K562 (cell line): ENCODE measurements around the gene SLC24A4. TPM values are rescaled to one million over a fixed set of nuclear protein-coding genes. Genes with fewer than 3 reads are reported as not detected.

Source experiments
- ATAC-seq: fragments of 200-7000 bp; cut with Tn5 transposase; 3 replicates; pipeline ENCODE4 v1.9.1; 2020; ENCODE audit warnings: moderate library complexity
- BruUV-seq: library from RNA; stranded (reverse); fragments of 400-500 nt; replicated peaks from 2 replicates; lab custom pipeline; 2021; lab: Mats Ljungman, UMichigan
- CTCF ChIA-PET: fragments of 300-600 bp; formaldehyde crosslinking; extraction: SDS; loops from one replicate; lab custom pipeline; 2021; ENCODE audit warnings: low intra/inter-chr PET ratio; lab: Yijun Ruan, JAX
- POLR2A ChIA-PET: fragments of 300-600, 350-650 bp; sonication (Branson Sonifier 250); formaldehyde crosslinking; extraction: SDS; loops from one replicate; lab custom pipeline; 2021; ENCODE audit warnings: antibody characterized with exemption, inconsistent platforms; lab: Yijun Ruan, JAX
- DNase-seq, 4 experiments: peaks; one replicate each; pipeline versions ENCODE4 v3.0.0 to v3.0.0-alpha.2; 2011 to 2018; ENCODE audit warnings: low spot score in 3 of 4, mixed read lengths in 3 of 4; ENCODE audit errors: extremely low read depth in 1 of 4
- FAIRE-seq: peaks from 2 replicates; lab custom pipeline; 2011; peaks lifted over from hg19 to GRCh38; lab: Jason Lieb, UNC
- H2AFZ ChIP-seq: 2 replicates; pipeline ENCODE4 v1.6.0; 2011; ENCODE audit warnings: low read depth, low read length, control low read depth, inconsistent platforms
- H3K27ac ChIP-seq: fragments of 200-600 bp; 3 replicates; pipeline ENCODE4 v1.8.0; 2011; ENCODE audit warnings: low read depth, mild to moderate bottlenecking, control low read depth, inconsistent platforms, low read length, moderate library complexity, mixed read lengths; ENCODE audit errors: extremely low read depth
- H3K27me3 ChIP-seq, 2 experiments: fragments of 300-600 bp in 1 of 2; 2 replicates in 1 of 2; 3 replicates in 1 of 2; pipeline versions ENCODE4 v1.6.0 to v1.8.0; 2011; ENCODE audit warnings: inconsistent platforms in 2 of 2, low read length in 2 of 2, mild to moderate bottlenecking in 1 of 2, mixed read lengths in 1 of 2, moderate library complexity in 1 of 2; ENCODE audit not compliant: control insufficient read depth in 2 of 2, insufficient read depth in 2 of 2
- H3K36me3 ChIP-seq: fragments of 300-600 bp; 3 replicates; pipeline ENCODE4 v1.8.0; 2011; ENCODE audit warnings: mild to moderate bottlenecking, low read length, inconsistent platforms; ENCODE audit not compliant: control insufficient read depth, insufficient read depth
- H3K4me1 ChIP-seq, 2 experiments: fragments of 200-600 bp in 1 of 2; replicated peaks in 1 of 2; 2 replicates in 1 of 2; 3 replicates in 1 of 2; pipeline versions ENCODE4 v1.5.1 to v1.8.0; 2011; ENCODE audit warnings: inconsistent platforms in 2 of 2, low read length in 2 of 2, mild to moderate bottlenecking in 1 of 2, mixed read lengths in 1 of 2, moderate library complexity in 1 of 2; ENCODE audit not compliant: control insufficient read depth in 2 of 2, insufficient read depth in 2 of 2
- H3K4me2 ChIP-seq: 2 replicates; pipeline ENCODE4 v1.6.1; 2011; ENCODE audit warnings: low read length, control low read depth, inconsistent platforms, mixed read lengths; ENCODE audit not compliant: insufficient read depth
- H3K4me3 ChIP-seq: fragments of 200-600 bp; sonication (generic), shearing (Covaris generic); 2 replicates; pipeline ENCODE4 v1.5.1; 2016; ENCODE audit warnings: control low read depth, inconsistent platforms
- H3K79me2 ChIP-seq: fragments of 200-600 bp; 3 replicates; pipeline ENCODE4 v1.8.0; 2011; ENCODE audit warnings: low read length, inconsistent platforms; ENCODE audit not compliant: control insufficient read depth, insufficient read depth
- H3K9ac ChIP-seq, 2 experiments: 2 replicates each; pipeline versions ENCODE4 v1.6.0 to v1.6.1; 2011; ENCODE audit warnings: low read depth in 2 of 2, low read length in 2 of 2, control low read depth in 1 of 2, inconsistent platforms in 1 of 2, mild to moderate bottlenecking in 1 of 2, mixed read lengths in 1 of 2; ENCODE audit not compliant: insufficient read depth in 1 of 2
- H3K9me1 ChIP-seq: one replicate; pipeline ENCODE4 v1.6.0; 2011; ENCODE audit warnings: inconsistent platforms, mild to moderate bottlenecking, low read length, moderate library complexity; ENCODE audit not compliant: control insufficient read depth, insufficient read depth
- H3K9me3 ChIP-seq: replicated peaks from 2 replicates; pipeline ENCODE4 v1.5.1; 2011; ENCODE audit warnings: low read depth, low read length, inconsistent platforms; ENCODE audit not compliant: control insufficient read depth, insufficient read depth
- H4K20me1 ChIP-seq: replicated peaks from 2 replicates; pipeline ENCODE4 v1.6.1; 2011; ENCODE audit warnings: low read length, inconsistent platforms, mixed read lengths; ENCODE audit not compliant: control insufficient read depth, insufficient read depth
- CCNT2 ChIP-seq: IDR thresholded peaks from 2 replicates; pipeline ENCODE4 v1.6.1; 2011; ENCODE audit warnings: borderline replicate concordance, low read depth, mild to moderate bottlenecking, moderate library complexity, mixed read lengths, low read length; ENCODE audit not compliant: insufficient read length; ENCODE audit errors: extremely low read depth
- E2F5 ChIP-seq: sonication (generic); formaldehyde crosslinking; IDR thresholded peaks from 2 replicates; pipeline ENCODE4 v1.8.0; 2022; ENCODE audit warnings: mild to moderate bottlenecking, missing genetic modification reagents
- HMGXB4 ChIP-seq: sonication (generic); formaldehyde crosslinking; IDR thresholded peaks from 2 replicates; pipeline ENCODE4 v1.8.1; 2023; ENCODE audit warnings: mild to moderate bottlenecking, missing genetic modification reagents
- HNRNPL ChIP-seq: fragments of 200-400 bp; formaldehyde crosslinking; IDR thresholded peaks from 2 replicates; pipeline ENCODE4 v1.6.1; 2017; ENCODE audit warnings: low read depth, mild to moderate bottlenecking, low read length
- ILK ChIP-seq: fragments of 450-650 bp; IDR thresholded peaks from 2 replicates; pipeline ENCODE4 v1.6.1; 2016; ENCODE audit warnings: missing genetic modification characterization, low read depth, mild to moderate bottlenecking, missing compliant biosample characterization, moderate library complexity, borderline replicate concordance
- KDM2B ChIP-seq: fragments of 250-450 bp; sonication (Bioruptor Pico); IDR thresholded peaks from 2 replicates; pipeline ENCODE4 v1.8.0; 2021; ENCODE audit warnings: mild to moderate bottlenecking, moderate library complexity
- NBN ChIP-seq: fragments of 450-650 bp; IDR thresholded peaks from 2 replicates; pipeline ENCODE4 v1.6.1; 2016; ENCODE audit warnings: low read depth, mild to moderate bottlenecking
- RUNX1 ChIP-seq: sonication (generic); IDR thresholded peaks from 2 replicates; pipeline ENCODE4 v1.6.1; 2016; ENCODE audit warnings: antibody characterized with exemption, low read depth
- ZZZ3 ChIP-seq: fragments of 450-650 bp; IDR thresholded peaks from 2 replicates; pipeline ENCODE4 v1.6.1; 2016; ENCODE audit warnings: antibody characterized with exemption, mild to moderate bottlenecking, moderate library complexity
- WGBS: fragments of 100-300 bp; shearing (Covaris generic); methylation state at CpG from one replicate; pipeline ENCODE4 v1.1.6; 2016; ENCODE audit warnings: low coverage, mixed read lengths; ENCODE audit not compliant: insufficient coverage; ENCODE audit errors: missing lambda C conversion rate; 5-methylcytosine and 5-hydroxymethylcytosine counted together
- in situ Hi-C: fragments of 300-500 bp; cut with MboI; formaldehyde crosslinking; loops from 4 replicates; pipeline ENCODE4 v1.15.0; 2018; ENCODE audit warnings: inconsistent platforms, mixed read lengths
- intact Hi-C: fragments of 100-400 bp; cut with micrococcal nuclease; formaldehyde crosslinking; loops from 2 replicates; pipeline ENCODE4 v1.14.2; 2022
- polyA plus RNA-seq, 8 experiments: library from polyadenylated mRNA; depleted of rRNA in 4 of 8; stranded (reverse) in 5 of 8; unstranded in 3 of 8; fragments of >200 nt; fragmentation: Nextera tagmentation in 2 of 8; fragmentation: Illumina TruSeq in 1 of 8; extraction: Ambion mirVana in 2 of 8; extraction: Trizol in 1 of 8; gene quantifications; 2 replicates each; pipeline versions ENCODE4 v1.2.1 to v1.2.3, GENCODE V29; 2011 to 2014; ENCODE audit warnings: inconsistent platforms in 1 of 8, missing spikeins in 1 of 8
- total RNA-seq, 7 experiments: library from RNA; depleted of rRNA in 6 of 7; stranded (reverse); fragments of >200 nt in 6 of 7; fragmentation: Illumina TruSeq in 2 of 7; extraction: Trizol in 2 of 7; gene quantifications; 2 replicates each; pipeline versions ENCODE4 v1.2.1 to v1.2.3, GENCODE V29; 2011 to 2021; ENCODE audit warnings: low replicate concordance in 1 of 7
- TF ChIP-seq, protein P1 (sequence below): IDR thresholded peaks from 2 replicates; pipeline ENCODE4 v1.6.1; 2012; ENCODE audit warnings: low read depth, low read length, improper control_type of control experiment, borderline replicate concordance
- TF ChIP-seq, protein P2 (sequence below): fragments of 250-450 bp; sonication (Bioruptor Pico); IDR thresholded peaks from 2 replicates; pipeline ENCODE4 v1.9.0; 2021; ENCODE audit warnings: mild to moderate bottlenecking
- TF ChIP-seq, protein P3 (sequence below): sonication (generic); formaldehyde crosslinking; IDR thresholded peaks from 2 replicates; pipeline ENCODE4 v1.8.0; 2022; ENCODE audit warnings: mild to moderate bottlenecking, missing genetic modification reagents, borderline replicate concordance

SLC24A4 gene
- total and polyA plus RNA-seq, 9 of the 15 experiments (the other 6 are each of a cell fraction or from before 2014, with no cell fraction given): not detected

GRCh38 chr14:92314182-92314581 is 8.8 kb upstream of the SLC24A4 start:
- Histone ChIP-seq H3K9me1 (no peaks in the 10 kb centered on the region), H2AFZ (no peak overlapping the region), H3K27ac (no peak overlapping the region), H4K20me1 (no peaks in the 10 kb centered on the region), H3K4me2 (no peak overlapping the region), H3K9ac (no peak overlapping the region), H3K4me1 (no peaks in the 10 kb centered on the region), H3K27me3 (peaks cover 0 to 8% of the 10 kb centered on the region in 2 experiments; a peak in 1 of 5 replicates), H3K4me3 (no peak overlapping the region), H3K36me3 (no peaks in the 10 kb centered on the region), H3K79me2 (no peaks in the 10 kb centered on the region), H3K9me3 (no peaks in the 10 kb centered on the region)
- BruUV-seq: no TSS peak
- ChIA-PET CTCF (no interaction called here), POLR2A (no interaction called here)
- TF ChIP-seq, protein P1, sequence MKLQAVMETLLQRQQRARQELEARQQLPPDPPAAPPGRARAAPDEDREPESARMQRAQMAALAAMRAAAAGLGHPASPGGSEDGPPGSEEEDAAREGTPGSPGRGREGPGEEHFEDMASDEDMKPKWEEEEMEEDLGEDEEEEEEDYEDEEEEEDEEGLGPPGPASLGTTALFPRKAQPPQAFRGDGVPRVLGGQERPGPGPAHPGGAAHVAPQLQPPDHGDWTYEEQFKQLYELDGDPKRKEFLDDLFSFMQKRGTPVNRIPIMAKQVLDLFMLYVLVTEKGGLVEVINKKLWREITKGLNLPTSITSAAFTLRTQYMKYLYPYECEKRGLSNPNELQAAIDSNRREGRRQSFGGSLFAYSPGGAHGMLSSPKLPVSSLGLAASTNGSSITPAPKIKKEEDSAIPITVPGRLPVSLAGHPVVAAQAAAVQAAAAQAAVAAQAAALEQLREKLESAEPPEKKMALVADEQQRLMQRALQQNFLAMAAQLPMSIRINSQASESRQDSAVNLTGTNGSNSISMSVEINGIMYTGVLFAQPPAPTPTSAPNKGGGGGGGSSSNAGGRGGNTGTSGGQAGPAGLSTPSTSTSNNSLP: no peak
- TF ChIP-seq CCNT2: no peak
- no peak for TF ChIP-seq HNRNPL
- no peak for TF ChIP-seq RUNX1
- TF ChIP-seq E2F5 (CRISPR knock-in tag): no peak
- TF ChIP-seq, protein P2, sequence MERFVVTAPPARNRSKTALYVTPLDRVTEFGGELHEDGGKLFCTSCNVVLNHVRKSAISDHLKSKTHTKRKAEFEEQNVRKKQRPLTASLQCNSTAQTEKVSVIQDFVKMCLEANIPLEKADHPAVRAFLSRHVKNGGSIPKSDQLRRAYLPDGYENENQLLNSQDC (CRISPR knock-in tag): no peak
- TF ChIP-seq HMGXB4 (CRISPR knock-in tag): no peak
- TF ChIP-seq NBN: no peak
- no peak for TF ChIP-seq ZZZ3
- TF ChIP-seq, protein P3, sequence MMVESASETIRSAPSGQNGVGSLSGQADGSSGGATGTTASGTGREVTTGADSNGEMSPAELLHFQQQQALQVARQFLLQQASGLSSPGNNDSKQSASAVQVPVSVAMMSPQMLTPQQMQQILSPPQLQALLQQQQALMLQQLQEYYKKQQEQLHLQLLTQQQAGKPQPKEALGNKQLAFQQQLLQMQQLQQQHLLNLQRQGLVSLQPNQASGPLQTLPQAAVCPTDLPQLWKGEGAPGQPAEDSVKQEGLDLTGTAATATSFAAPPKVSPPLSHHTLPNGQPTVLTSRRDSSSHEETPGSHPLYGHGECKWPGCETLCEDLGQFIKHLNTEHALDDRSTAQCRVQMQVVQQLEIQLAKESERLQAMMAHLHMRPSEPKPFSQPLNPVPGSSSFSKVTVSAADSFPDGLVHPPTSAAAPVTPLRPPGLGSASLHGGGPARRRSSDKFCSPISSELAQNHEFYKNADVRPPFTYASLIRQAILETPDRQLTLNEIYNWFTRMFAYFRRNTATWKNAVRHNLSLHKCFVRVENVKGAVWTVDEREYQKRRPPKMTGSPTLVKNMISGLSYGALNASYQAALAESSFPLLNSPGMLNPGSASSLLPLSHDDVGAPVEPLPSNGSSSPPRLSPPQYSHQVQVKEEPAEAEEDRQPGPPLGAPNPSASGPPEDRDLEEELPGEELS (CRISPR knock-in tag): no peak
- TF ChIP-seq ILK (tag): no peak
- TF ChIP-seq KDM2B (CRISPR knock-in tag): no peak
- in situ Hi-C loops: no loop called here
- WGBS: 0% methylated on average over 1 of the region's 1 CpG
- DNase-seq (no peak), FAIRE-seq (no peak), ATAC-seq (no peak)
- intact Hi-C loops: no loop called here
